HepG2 (cell line): Measurements from ENCODE around the gene DIO2. TPM values are rescaled to one million over a fixed set of nuclear protein-coding genes. Genes with fewer than 3 reads are reported as not detected.

Experiments used
- ATAC-seq: fragments of 200-7000 bp; cut with Tn5 transposase; 3 replicates; pipeline ENCODE4 v1.9.1; 2020; ENCODE audit warnings: mild to moderate bottlenecking, moderate library complexity
- BruUV-seq: library from RNA; stranded (reverse); fragments of 400-500 nt; replicated peaks from 2 replicates; lab custom pipeline; 2021; lab: Mats Ljungman, UMichigan
- CTCF ChIA-PET: fragments of 300-600 bp; formaldehyde crosslinking; extraction: SDS; loops from one replicate; lab custom pipeline; 2021; ENCODE audit warnings: low total read pairs, inconsistent platforms, low intra/inter-chr PET ratio; lab: Yijun Ruan, JAX
- POLR2A ChIA-PET: fragments of 350-600 bp; sonication (Branson Sonifier 250); formaldehyde crosslinking; loops from one replicate; lab custom pipeline; 2020; ENCODE audit warnings: antibody characterized with exemption, inconsistent platforms; lab: Yijun Ruan, JAX
- DNase-seq: peaks from one replicate; pipeline ENCODE4 v3.0.0-alpha.2; 2015; ENCODE audit warnings: low spot score
- FAIRE-seq: peaks from 3 replicates; lab custom pipeline; 2011; peaks lifted over from hg19 to GRCh38; lab: Jason Lieb, UNC
- H2AFZ ChIP-seq: one replicate; pipeline ENCODE4 v1.6.1; 2011; ENCODE audit warnings: low read length, inconsistent platforms
- H3K27ac ChIP-seq: fragments of 300-600 bp; 3 replicates; pipeline ENCODE4 v1.8.0; 2011; ENCODE audit warnings: mixed run types, mild to moderate bottlenecking, mixed read lengths, low read length, inconsistent platforms; ENCODE audit not compliant: insufficient read depth; ENCODE audit errors: extremely low read length
- H3K27me3 ChIP-seq, 2 experiments: fragments of 200-600 bp in 1 of 2; 2 replicates in 1 of 2; 3 replicates in 1 of 2; pipeline versions ENCODE4 v1.6.0 to v1.8.0; 2011; ENCODE audit warnings: low read length in 2 of 2, mild to moderate bottlenecking in 2 of 2, moderate library complexity in 2 of 2, inconsistent platforms in 1 of 2; ENCODE audit not compliant: insufficient read depth in 2 of 2, control insufficient read depth in 1 of 2
- H3K36me3 ChIP-seq, 2 experiments: fragments of 200-600 bp in 1 of 2; replicated peaks in 1 of 2; 2 replicates in 1 of 2; 3 replicates in 1 of 2; pipeline versions ENCODE4 v1.5.1 to v1.8.0; 2011; ENCODE audit warnings: low read length in 2 of 2, inconsistent platforms in 1 of 2; ENCODE audit not compliant: insufficient read depth in 2 of 2, control insufficient read depth in 1 of 2
- H3K4me1 ChIP-seq: 2 replicates; pipeline ENCODE4 v1.5.1; 2012; ENCODE audit warnings: low read length, inconsistent platforms; ENCODE audit not compliant: insufficient read depth
- H3K4me2 ChIP-seq: 2 replicates; pipeline ENCODE4 v1.6.0; 2011; ENCODE audit warnings: low read depth, low read length, inconsistent platforms
- H3K4me3 ChIP-seq, 3 experiments: fragments of 200-600 bp in 1 of 3; sonication (generic), shearing (Covaris generic) in 1 of 3; replicated peaks in 1 of 3; 2 replicates each; pipeline ENCODE4 v1.5.1; 2011 to 2016; ENCODE audit warnings: low read length in 3 of 3, inconsistent platforms in 2 of 3, low read depth in 2 of 3, mild to moderate bottlenecking in 2 of 3, control low read depth in 1 of 3, mixed read lengths in 1 of 3; ENCODE audit not compliant: insufficient read depth in 1 of 3
- H3K79me2 ChIP-seq: one replicate; pipeline ENCODE4 v1.6.1; 2011; ENCODE audit warnings: low read length, inconsistent platforms; ENCODE audit not compliant: insufficient read depth
- H3K9ac ChIP-seq: 2 replicates; pipeline ENCODE4 v1.6.0; 2011; ENCODE audit warnings: mild to moderate bottlenecking, low read depth, low read length, inconsistent platforms; ENCODE audit not compliant: insufficient read depth
- H3K9me3 ChIP-seq: 2 replicates; pipeline ENCODE4 v1.5.1; 2012; ENCODE audit warnings: mild to moderate bottlenecking, low read length
- H4K20me1 ChIP-seq: 2 replicates; pipeline ENCODE4 v1.6.0; 2011; ENCODE audit warnings: inconsistent platforms, mild to moderate bottlenecking, low read length, moderate library complexity; ENCODE audit not compliant: insufficient read depth
- ADNP ChIP-seq: sonication (generic); formaldehyde crosslinking; IDR thresholded peaks from 2 replicates; pipeline ENCODE4 v1.4.0; 2020; ENCODE audit warnings: missing genetic modification reagents
- EED ChIP-seq: sonication (generic); formaldehyde crosslinking; IDR thresholded peaks from 2 replicates; pipeline ENCODE4 v1.5.0; 2020; ENCODE audit warnings: mild to moderate bottlenecking, missing genetic modification reagents
- ERF ChIP-seq: IDR thresholded peaks from 2 replicates; pipeline ENCODE4 v1.6.1; 2018; ENCODE audit warnings: missing biosample characterization, missing genetic modification reagents
- HCFC1 ChIP-seq: fragments of 150-350 bp; IDR thresholded peaks from 2 replicates; pipeline ENCODE4 v1.6.1; 2014; ENCODE audit warnings: low read depth, low read length
- HDAC2 ChIP-seq: sonication (generic); formaldehyde crosslinking; IDR thresholded peaks from 2 replicates; pipeline ENCODE4 v1.4.0; 2020; ENCODE audit warnings: missing genetic modification reagents
- KDM5A ChIP-seq: fragments of 200-600 bp; sonication (generic); IDR thresholded peaks from 2 replicates; pipeline ENCODE4 v1.7.0; 2018; ENCODE audit warnings: antibody characterized with exemption, mild to moderate bottlenecking, low read length, borderline replicate concordance
- MIER2 ChIP-seq: IDR thresholded peaks from 2 replicates; pipeline ENCODE4 v1.6.1; 2016; ENCODE audit warnings: missing biosample characterization, missing genetic modification reagents
- MLXIP ChIP-seq: sonication (generic); formaldehyde crosslinking; IDR thresholded peaks from 2 replicates; pipeline ENCODE4 v1.9.0; 2021; ENCODE audit warnings: missing genetic modification reagents, borderline replicate concordance
- NR3C1 ChIP-seq: sonication (generic); formaldehyde crosslinking; IDR thresholded peaks from 2 replicates; pipeline ENCODE4 v1.4.0; 2020; ENCODE audit warnings: missing genetic modification reagents
- PAF1 ChIP-seq: IDR thresholded peaks from 2 replicates; pipeline ENCODE4 v1.6.1; 2016; ENCODE audit warnings: missing genetic modification reagents, missing compliant biosample characterization
- RCOR2 ChIP-seq: IDR thresholded peaks from 2 replicates; pipeline ENCODE4 v1.6.1; 2016; ENCODE audit warnings: missing biosample characterization, missing genetic modification reagents
- XBP1 ChIP-seq: sonication (generic); formaldehyde crosslinking; IDR thresholded peaks from 2 replicates; pipeline ENCODE4 v1.5.0; 2020; ENCODE audit warnings: missing genetic modification reagents
- ZBTB39 ChIP-seq: sonication (generic); formaldehyde crosslinking; IDR thresholded peaks from 2 replicates; pipeline ENCODE4 v1.5.0; 2020; ENCODE audit warnings: missing genetic modification reagents
- ZNF160 ChIP-seq: sonication (generic); formaldehyde crosslinking; IDR thresholded peaks from 2 replicates; pipeline ENCODE4 v1.8.0; 2022; ENCODE audit warnings: mild to moderate bottlenecking, inconsistent platforms, missing genetic modification reagents
- ZNF383 ChIP-seq: sonication (generic); formaldehyde crosslinking; IDR thresholded peaks from 2 replicates; pipeline ENCODE4 v1.4.0; 2020; ENCODE audit warnings: missing genetic modification reagents, mild to moderate bottlenecking, borderline replicate concordance
- WGBS: methylation state at CpG from one replicate; pipeline ENCODE4 v1.1.6; 2017; ENCODE audit warnings: low lambda C conversion rate; 5-methylcytosine and 5-hydroxymethylcytosine counted together
- in situ Hi-C: cut with HindIII; loops from 2 replicates; pipeline ENCODE4 v1.10.0; 2017; ENCODE audit warnings: low pct_unique_long_range_greater_than_20kb; ENCODE audit not compliant: extremely low pct_ligation_motif_present
- intact Hi-C: fragments of 100-400 bp; cut with micrococcal nuclease; formaldehyde crosslinking; loops from one replicate; pipeline ENCODE4 v1.10.0; 2022; ENCODE audit not compliant: unreplicated experiment
- polyA plus RNA-seq, 8 experiments: library from polyadenylated mRNA; depleted of rRNA in 3 of 8; stranded (reverse) in 7 of 8; unstranded in 1 of 8; fragments of >200 nt; fragmentation: Illumina TruSeq in 4 of 8; extraction: Trizol in 4 of 8; gene quantifications; 2 replicates each; pipeline versions ENCODE4 v1.2.1 to v1.2.3, GENCODE V29; 2011 to 2016; ENCODE audit warnings: low read depth in 4 of 8, missing spikeins in 1 of 8, mixed read lengths in 1 of 8; ENCODE audit not compliant: insufficient read depth in 1 of 8
- total RNA-seq, 5 experiments: library from RNA; depleted of rRNA; stranded (reverse); fragments of >200 nt; fragmentation: Illumina TruSeq; extraction: Trizol; gene quantifications; 2 replicates each; pipeline ENCODE4 v1.2.3, GENCODE V29; 2016; ENCODE audit warnings: low read depth in 1 of 5

The DIO2 gene
- total and polyA plus RNA-seq, 2 of the 13 experiments (the other 11 are each of a cell fraction or from before 2014, with no cell fraction given): not detected

GRCh38 chr14:80223696-80224465 lies 12.6 kb upstream of the DIO2 start:
- Histone ChIP-seq H3K27ac (no peak overlapping the region), H3K4me2 (no peak overlapping the region), H3K36me3 (no peaks in the 10 kb centered on the region), H3K4me1 (no peaks in the 10 kb centered on the region), H3K4me3 (no peak overlapping the region), H3K79me2 (no peaks in the 10 kb centered on the region), H3K27me3 (no peaks in the 10 kb centered on the region), H3K9ac (no peak overlapping the region), H4K20me1 (no peaks in the 10 kb centered on the region), H2AFZ (no peak overlapping the region), H3K9me3 (peaks cover 17% of the 10 kb centered on the region; the same call in 1 of the 2 replicates)
- FAIRE-seq: no peak
- in situ Hi-C loops: loop anchor here (25.0 kb wide), 2 partner anchors 363 to 613 kb away; no protein-coding TSS in a partner anchor
- ChIA-PET CTCF (no interaction called here), POLR2A (no interaction called here)
- TF ChIP-seq KDM5A: no peak
- no peak for TF ChIP-seq ZBTB39 (CRISPR knock-in tag)
- TF ChIP-seq MIER2 (CRISPR knock-in tag): no peak
- no peak for TF ChIP-seq ZNF160 (CRISPR knock-in tag)
- TF ChIP-seq MLXIP (CRISPR knock-in tag): no peak
- TF ChIP-seq ZNF383: no peak
- TF ChIP-seq RCOR2 (CRISPR knock-in tag): no peak
- no peak for TF ChIP-seq HDAC2 (CRISPR knock-in tag)
- TF ChIP-seq ADNP: no peak
- TF ChIP-seq XBP1 (CRISPR knock-in tag): no peak
- no peak for TF ChIP-seq ERF (CRISPR knock-in tag)
- no peak for TF ChIP-seq NR3C1 (CRISPR knock-in tag)
- no peak for TF ChIP-seq EED (CRISPR knock-in tag)
- no peak for TF ChIP-seq PAF1 (CRISPR knock-in tag)
- no peak for TF ChIP-seq HCFC1
- no peak for DNase-seq
- ATAC-seq: no peak
- no TSS peak for BruUV-seq
- 1% methylated on average over 3 of the region's 3 CpGs for WGBS
- intact Hi-C loops: no loop called here
